ENCODE results near the gene SGCA.

Gene SGCA

DNA sequence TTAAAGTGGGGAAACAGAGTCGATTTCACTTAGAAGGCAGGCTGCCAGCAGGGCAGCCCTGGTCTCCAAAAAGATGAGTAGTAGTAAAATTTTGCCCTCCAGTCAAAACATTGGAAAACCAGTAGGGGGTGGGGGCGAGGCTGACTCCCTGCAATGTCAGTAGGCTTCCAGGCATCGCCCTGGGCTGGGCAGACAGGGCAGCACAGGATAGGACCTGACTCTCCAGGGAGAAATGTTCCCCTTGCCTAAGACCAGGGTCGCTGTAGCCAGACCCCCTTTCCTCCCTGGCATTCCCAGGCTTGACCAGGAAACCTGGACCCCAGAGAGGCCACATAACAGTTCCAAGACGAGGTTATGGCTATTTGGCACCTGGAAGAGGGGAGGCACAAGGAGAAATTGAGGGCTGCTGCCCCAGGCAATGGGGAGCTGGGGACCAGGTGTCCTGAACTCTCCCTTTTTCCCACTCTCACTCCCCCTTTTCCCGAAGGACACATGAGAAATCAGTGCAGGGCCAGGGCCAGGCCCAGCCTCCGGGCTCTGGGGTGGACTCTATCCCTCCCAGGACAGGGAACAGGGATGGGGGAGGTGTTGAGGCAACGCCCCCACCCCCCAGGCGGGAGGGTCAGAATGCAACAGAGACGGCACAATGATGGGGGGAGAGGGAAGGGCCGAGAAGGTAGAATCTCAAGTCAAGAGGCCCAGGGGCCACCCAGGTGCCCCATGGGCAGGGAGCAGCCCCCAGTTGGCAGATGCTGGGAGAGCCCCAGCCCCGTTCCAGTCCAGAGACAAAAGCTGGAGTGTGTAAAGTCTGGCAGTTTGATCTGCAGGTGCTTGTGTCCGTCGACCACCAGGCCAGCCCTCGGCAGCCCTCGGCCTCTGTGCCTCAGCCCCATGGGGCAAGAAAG lies 31.3 kb upstream of the SGCA start:
- no peak for DNase-seq

DNA sequence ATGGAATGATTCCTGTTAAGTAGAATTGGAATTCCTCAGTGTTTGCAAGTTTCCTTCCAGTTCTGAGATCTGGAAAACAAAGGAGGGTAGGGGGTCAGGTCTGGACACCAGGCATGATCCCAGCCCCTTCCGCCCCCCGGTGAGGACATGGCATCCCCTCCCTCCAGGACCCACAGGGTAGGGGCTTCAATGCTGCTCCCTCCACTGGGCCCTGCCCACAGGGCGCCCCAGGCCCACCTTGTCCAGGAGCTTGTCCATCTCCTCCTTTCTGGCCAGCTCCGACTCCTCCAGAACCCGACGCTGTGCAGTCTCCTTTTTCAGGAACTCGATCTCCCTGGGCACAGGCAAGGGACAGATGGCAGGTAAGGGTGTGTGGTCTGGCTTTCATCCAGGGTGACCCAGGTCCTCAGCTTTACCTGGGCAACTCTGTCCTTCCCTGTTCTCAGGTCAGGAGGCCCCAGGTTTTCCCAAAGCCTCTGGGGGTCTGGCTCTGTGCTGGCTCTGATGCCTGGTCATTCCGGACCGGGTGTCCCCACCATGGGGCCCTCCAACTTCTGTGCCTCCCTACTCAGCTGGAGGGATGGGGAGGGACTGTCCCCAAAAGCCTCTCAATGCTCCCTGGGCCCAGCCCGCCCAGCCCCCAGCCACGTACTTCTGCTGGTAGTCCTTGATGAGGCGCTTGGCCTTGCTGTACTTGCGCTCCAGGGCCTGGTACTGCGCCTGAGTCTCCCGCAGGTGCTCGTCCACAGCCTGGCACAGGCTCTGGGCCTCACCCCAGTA lies 30.3 kb upstream of the SGCA start:
- DNase-seq, result no peak

DNA sequence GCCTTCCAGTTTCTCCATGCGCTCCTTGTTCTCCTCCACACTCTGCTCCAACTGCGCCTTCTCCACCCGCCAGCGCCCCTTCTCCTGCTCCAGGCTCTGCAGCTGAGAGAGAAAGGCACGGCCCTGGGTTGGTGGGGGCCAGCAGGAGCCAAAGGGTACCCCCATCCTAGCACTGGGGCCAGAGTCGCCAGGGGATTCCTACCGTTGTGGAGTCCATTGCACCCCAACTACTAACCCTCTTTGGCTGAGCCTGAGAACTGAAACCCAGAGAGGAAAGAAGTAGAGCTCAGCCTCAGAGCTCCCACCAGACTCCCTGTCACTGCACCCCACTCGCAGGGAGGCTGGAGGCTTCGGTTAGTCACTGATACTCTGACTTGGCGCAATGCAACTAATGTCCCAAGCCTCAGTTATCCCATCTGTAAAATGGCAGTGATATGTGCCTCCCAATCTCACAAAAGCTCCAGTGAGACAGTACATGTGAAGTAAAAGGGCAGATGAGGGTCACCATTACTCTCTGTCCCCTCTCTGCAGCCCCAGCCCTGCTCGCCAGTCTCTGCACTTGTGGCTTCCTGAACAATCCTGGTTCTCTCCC lies 29.6 kb upstream of the SGCA start:
- DNase-seq, result no peak

DNA sequence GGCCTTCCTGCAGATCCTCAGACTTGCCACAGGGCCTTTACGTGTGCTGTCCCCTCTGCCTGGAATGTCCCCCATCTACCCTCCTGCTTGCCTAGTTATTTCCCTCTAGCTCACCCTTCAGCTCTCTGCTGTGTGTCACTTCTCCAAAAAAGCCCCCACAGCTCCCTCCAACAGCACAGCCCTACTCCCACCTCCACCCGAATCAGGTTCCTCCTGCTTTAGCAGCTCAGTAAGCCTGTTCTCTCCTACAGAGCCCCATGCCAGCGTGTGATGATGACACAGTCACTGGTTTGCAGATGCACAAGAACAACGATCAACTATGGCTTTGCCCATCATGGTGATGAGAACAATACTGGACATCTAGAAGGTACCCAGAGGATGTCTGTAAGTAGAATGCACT lies 28.8 kb upstream of the SGCA start:
- DNase-seq, result no peak

DNA sequence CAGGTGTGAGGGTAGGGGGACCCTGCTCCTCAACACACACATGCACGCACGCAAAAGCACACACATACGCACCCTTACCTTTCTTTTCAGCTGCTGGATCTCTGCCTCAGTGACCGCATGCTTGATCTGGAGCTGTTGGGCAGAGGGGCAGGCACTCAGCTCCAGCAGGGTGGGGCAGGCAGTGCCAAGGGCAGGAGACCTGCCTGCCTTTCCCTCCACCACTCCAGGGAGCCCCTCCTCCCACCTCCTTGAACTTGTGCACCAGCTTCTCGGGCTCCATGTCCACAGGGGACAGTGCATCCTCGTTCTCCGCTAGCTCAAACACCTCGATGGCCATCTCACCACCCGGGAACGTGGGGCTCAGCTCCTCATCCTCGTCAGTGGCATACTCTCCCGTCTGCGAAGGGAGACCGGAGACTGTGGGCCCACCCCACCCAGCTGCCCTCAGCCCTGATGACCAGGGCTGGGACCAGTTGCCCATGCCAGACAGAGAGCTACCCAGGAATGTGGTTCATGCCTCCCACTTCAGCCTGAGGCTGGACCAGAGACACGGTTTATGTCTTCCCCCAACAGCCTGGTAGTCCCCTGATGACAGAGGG lies 26.5 kb upstream of the SGCA start:
- no peak for DNase-seq

DNA sequence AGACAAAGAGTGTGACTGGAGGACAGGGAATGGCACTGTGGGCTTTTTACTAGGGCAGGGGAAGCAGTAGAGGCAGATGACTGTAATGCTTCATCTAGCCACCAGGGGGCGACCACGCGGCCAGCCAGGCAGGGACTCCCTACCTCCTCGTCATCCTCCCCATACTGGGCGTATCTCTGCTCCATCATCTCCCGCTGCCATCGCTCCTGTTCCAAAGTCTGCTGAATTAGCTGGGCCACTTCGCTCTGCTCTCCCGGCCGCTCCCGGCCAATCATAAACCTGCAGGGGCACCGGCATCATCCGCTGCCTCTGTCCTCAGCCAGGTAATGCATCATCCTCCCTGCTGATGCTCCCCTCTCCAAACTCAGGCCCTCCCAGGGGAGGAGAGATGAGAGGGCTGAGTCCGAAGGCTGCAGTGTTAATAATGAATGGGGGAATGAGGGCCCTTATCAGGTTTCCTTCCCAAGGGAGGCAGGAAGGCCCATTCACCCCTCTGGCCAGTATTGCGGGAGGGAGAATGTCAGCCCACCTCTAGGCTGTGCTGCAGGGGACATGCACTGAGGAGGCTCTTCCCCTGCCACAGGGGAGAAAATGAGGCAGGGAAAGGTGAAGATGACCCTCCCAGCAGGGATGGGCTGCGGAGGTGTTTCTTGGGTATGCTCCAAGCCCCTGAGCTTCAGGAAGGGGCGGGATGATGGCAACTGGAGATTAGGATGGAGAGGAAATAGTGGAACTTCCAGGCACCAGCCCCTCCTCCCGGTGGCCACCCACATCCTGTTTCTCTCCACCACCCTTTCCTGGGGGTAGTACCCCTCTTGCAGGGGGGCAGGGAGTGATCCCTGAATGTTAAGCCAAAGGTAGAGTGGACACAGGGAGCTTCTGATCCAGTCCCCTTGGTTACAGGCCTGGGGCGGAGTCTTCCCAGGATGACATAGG lies 25.6 kb upstream of the SGCA start:
- peak; percentile 42 to 64 for DNase-seq

DNA sequence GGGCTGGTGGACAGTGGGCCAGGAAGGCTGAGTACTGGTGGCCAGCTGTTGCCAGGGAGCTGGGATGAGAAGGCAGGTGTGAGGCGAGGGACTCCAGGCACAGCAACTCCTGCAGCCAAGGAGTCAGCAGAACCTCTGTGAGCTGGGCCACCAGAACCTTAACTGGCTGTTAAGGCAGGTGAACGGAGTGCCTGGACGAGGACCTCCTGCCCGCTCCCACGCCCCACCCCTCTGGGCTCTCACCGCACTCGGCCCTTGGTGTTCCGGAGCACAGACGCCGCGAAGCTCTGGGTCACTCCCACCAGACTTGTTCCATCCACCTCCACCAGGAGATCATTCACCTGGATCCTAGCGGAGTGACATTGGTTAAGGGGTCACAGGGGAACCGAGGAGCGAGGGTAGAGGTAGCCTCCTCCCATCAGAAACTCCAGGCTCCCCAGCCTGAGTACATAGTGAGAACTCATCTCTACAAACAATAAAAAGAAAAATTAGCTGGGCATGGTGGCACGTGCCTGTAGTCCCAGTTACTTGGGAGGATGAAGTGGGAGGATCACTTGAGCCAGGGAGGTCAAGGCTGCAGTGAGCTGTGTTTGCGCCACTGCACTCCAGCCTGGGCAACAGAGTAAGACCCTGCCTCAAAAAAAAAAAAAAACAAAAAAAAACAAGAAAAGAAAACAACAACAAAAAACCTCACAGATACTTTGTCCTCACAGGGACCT lies 24.6 kb upstream of the SGCA start:
- DNase-seq, result no peak

DNA sequence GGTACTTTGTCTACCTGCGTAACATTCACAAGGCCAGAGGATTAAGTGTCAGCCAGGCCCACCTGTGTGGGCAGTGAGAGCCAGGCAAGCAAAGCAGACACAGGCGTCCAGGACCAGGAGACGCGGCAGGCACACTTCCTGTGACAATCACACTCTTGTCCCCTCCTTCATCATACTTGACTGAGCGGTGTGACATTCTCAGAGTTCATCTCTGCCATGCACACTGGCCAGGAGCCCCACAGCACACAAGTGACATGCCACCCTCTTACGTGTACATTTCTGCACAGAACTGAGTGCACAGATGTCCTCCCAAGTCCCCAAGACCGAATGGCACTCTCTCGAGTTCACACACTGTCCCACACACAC lies 24.1 kb upstream of the SGCA start:
- DNase-seq, result no peak

DNA sequence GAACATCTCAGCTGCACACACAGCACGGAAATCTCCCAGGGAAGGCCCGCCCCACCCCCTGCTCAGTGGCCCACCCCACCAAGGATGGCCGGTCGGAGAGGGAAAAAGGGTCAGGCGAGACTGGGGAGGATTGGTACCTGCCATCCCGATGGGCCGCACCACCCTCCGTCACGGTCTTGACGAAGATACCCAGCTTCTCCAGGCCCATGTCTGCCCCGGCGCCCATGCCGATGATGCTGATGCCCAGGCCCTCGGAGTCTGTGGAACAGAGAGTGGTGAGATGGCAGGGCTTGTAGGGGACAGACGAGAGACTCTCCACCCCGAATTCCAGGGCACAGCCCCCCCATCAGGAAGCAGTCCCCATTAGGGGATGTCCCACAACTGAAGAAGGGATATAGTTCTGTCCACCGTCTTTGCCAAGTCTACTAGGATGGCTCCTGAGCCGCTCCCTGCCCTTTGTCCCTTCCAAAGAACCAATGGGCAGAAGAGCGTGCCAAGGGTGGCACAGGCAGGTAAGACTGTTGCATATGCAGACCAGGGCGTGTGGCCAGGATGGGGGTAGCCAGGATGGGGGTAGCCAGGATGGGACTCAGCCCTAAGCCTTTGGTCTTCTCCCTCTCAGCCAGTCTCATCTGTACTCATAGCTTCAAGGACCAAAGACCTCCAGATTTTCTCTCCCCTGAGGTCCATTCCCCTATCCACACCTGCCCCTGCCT lies 22.2 kb upstream of the SGCA start:
- no peak for DNase-seq

DNA sequence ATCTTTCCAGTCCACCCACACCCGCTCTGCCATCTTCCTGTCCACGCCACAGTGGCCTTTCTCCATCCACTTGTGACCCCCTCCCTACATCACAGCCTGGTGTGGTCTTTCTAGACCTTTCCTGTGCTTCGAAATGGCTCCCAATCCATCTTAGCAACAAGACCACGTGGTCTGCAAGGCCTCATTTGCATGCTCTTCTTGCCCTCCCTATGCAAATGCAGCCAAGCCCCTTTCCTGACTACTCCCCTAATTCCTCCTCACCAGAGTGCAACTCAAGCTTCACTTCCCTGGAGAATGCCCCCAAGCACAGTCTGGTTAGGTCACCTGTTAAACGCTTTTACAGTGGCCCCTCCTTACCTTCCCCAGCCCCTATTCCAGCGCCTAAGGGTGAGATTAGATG lies 21.4 kb upstream of the SGCA start:
- DNase-seq, result no peak

DNA sequence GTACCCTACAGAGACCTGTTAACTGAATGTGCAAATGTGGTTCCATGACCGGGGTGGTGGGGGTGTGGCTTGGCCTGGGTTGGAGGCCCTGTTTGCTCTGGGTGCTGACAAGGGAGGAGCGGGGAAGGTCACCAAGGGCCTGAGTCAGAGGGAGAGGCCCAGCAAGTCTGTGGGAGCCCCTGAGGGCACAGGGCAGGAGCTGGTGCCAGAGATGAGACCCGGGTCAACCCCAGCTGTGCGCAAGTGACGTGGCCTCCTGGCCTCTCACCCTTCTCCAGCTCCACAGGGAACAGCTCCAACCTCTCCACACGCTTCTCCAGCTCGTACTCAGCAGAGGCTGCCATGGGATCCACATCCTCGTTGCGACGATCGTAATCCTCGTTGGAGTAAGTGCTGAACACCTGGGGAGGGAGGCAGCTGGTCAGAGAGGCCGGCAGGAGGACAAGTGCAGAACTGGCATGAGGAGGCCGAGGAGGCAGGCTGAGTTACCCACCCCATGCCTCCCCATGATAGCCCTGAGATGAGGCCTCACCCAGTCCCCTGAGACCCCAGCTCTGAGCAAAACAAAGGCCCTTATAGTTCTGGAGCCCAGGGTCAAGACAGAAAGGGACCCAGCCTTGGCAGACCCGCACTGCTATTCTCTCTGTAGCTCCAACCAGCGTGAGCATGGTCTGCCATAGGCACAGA lies 20.8 kb upstream of the SGCA start:
- DNase-seq, result no peak

DNA sequence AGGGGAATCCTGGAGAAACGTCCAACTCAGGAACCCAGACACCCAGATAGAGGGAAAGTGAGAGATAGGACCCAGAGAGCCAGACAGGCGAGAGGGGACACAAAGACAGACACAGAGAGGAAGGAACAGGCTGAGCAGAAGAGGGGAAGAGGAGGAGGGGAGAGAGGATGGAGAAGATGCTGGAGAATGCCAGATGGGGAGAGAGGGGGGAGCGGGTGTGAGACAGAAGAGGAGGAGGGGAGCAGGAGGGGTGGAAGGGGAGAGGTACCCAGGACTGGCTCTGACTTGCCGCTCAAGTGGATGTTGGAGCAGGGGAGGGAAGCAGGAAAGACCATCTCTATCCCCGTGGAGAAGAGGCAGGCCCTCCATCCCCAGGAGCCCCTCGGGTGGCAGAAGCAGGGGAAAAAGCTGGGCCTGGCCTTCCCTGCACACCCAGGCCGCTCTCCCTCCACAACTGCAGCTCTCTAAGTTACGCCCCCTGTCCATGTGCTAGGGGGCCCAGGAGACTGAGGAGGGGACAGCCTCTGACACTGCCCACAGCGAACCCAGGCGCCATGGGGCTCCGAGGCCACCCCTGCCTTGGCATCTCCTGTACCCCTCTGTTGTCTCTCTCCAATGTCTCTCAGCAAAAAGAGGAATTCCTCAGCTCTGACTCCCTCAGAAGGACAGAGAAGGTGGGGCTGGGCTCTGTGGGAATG lies 20.1 kb upstream of the SGCA start:
- DNase-seq, result no peak

DNA sequence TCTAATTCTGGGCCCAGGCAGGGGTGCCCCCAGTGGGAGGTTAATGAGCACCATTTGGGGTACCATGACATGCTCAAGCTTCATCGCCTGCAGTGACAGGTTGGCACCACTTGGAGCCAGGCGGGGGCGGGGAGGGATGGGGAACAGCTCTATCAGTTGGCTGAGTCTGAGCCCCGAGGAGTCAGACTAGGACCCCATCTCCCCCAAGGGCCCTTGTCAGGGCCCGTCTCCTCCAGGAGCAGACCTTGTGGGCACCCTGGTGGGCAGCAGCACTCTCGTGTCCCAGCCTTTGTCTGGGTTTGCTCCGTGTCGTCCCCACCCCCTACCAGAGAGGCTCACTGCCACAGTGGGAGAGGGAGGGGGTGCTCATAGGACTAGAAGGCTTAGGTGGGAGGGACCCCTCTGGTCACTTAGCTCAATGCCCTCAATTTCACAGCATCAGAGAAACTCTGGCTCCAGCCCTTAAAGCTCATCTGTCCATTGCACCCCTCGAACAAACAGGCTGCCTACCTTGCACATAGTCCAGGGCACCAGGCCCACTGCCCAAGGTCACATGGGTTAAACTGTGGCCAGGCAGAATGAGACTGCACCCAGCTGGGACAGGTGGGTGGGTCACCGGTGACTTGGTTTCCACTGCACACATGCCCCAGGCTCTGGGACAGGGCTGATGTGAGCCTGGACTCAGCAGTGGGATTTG lies 19.4 kb upstream of the SGCA start:
- DNase-seq, result no peak

DNA sequence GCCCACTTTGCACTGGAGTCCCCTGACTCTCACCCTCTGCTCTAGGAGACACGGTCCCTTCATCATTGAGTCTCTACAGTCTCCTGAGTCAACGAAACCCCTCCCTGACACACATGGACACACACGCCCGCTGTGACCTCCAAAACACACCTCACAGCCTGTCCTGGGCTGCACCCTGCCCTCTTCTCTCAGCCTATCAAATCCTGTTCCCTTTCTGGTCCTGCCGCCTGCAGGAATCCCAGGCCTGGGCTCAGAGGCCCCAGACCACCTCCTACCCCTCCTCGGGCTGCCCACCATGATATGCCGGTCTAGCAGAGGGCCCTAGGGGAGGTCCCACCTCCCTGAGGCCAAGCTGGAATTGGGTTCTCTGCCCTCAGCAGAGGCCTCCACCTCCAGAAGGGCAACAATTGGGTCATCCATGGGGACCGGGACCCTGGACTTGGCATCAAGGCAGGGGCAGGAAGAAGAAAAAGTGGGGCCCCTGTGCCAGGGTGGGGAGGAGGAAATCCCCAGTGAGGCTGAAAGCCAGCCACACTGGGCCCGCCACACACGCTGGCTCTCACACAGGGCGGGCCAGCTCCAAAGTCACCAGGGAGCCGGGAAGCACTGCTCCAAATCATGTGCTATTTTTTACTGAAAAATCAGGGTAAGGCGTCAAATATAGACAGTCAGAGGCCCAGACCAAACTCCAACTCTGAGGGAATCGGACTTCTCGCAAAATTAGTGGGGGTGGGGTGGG lies 18.7 kb upstream of the SGCA start:
- no peak for DNase-seq

DNA sequence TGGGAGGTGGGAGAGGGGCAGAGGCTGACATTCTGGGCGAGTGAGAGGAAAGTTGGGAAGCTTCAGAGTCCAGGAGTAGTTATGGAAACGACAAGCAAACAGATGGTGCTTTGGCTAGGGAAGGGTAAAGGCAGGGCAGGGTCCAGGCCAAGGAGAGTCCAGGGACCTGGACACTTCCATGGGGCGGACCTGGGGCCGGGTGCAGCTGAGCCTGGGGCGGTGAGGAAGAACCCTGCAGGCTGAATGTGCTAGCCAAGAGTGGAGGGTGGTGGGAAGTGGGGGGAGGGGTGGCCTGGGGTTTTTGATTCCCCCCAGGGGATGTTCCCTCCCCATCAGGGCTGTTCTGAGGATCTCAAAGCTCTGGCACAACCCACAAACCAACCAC lies 18.0 kb upstream of the SGCA start:
- no peak for DNase-seq

DNA sequence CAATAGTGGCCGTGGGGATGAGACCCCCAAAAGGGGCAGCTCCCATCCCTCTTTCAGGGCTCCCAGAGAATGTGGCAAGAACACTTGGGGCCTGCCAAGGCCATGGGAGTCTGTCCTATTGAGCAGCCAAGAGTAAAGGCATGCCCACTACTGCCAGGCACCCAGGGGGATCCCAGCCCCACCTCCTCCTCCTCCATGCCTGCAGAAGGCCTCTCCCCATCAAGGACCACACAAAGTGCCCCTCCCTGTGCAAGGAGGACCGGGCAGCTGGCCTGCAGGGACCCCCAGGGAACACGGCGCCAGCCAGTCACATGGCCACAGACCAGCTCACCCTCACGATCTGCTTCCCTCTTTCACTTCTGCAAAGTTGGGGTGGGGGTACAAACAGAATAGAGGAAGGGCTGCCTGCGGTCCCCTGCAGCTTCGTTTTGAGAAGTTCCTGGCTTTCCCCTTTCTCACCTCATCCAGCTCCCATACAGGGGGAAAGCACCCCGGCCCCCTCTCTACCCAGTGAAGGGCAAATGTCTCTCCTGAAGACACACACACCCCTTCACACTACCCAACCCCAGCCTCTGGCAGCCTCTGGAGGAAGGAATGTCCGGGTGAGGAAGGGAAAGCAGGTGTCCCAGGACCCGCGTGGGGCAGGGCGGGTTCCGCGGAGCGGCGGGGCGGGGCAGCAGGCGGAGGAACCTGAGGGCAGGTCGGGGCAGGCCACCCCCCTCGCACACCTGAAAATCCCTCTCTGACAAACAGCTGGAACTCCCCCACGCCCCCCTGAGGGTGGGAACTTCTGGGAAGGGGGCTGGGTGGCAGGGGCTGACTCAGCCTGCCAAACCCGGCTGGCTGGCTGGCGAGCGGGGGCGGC lies 17.3 kb upstream of the SGCA start:
- DNase-seq, result peak in 1 of 2 donors; percentile 50

DNA sequence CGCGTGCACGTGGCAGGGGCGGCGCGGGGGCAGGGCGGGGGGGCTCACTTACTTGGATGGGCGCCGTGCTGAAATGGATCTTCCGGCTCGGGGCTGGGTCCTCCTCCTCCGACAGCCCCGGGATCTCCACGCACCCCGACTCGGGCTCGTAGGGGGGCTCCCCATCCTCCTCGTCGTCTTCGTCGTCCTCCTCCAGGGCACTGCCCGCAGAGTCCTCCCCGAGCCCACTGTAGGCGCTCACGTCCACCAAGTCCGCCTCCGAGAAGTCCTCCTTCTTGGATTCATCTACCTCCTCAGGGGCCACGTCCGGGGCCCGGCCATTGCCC lies 16.8 kb upstream of the SGCA start:
- DNase-seq, result no peak

Measured in hippocampal formation (tissue), 2 donors.